ENCODE data around the gene PIP4K2C.
"Not testable (repeated sequence)": the region's sequence is repeated elsewhere in the genome, so short reads cannot be mapped to it uniquely, and the experiment has no call there.

Gene PIP4K2C

GRCh38 chr12:57552306-57552651 lies 38.7 kb upstream of the PIP4K2C start:
- TF ChIP-seq, protein P1, sequence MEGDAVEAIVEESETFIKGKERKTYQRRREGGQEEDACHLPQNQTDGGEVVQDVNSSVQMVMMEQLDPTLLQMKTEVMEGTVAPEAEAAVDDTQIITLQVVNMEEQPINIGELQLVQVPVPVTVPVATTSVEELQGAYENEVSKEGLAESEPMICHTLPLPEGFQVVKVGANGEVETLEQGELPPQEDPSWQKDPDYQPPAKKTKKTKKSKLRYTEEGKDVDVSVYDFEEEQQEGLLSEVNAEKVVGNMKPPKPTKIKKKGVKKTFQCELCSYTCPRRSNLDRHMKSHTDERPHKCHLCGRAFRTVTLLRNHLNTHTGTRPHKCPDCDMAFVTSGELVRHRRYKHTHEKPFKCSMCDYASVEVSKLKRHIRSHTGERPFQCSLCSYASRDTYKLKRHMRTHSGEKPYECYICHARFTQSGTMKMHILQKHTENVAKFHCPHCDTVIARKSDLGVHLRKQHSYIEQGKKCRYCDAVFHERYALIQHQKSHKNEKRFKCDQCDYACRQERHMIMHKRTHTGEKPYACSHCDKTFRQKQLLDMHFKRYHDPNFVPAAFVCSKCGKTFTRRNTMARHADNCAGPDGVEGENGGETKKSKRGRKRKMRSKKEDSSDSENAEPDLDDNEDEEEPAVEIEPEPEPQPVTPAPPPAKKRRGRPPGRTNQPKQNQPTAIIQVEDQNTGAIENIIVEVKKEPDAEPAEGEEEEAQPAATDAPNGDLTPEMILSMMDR (IDR thresholded peaks at IDR 0.05; ENCODE audit: low read depth, low read length), result no peak
- DNase-seq (ENCODE audit: extremely low read depth, low read depth), result no peak

- DNase-seq (ENCODE audit: extremely low read depth, low read depth), result no peak
- TF ChIP-seq, protein P1 (IDR thresholded peaks at IDR 0.05; ENCODE audit: low read depth, low read length), result no peak
These were observed 38.1 kb upstream of the PIP4K2C start for GRCh38 chr12:57552835-57553313.

DNA sequence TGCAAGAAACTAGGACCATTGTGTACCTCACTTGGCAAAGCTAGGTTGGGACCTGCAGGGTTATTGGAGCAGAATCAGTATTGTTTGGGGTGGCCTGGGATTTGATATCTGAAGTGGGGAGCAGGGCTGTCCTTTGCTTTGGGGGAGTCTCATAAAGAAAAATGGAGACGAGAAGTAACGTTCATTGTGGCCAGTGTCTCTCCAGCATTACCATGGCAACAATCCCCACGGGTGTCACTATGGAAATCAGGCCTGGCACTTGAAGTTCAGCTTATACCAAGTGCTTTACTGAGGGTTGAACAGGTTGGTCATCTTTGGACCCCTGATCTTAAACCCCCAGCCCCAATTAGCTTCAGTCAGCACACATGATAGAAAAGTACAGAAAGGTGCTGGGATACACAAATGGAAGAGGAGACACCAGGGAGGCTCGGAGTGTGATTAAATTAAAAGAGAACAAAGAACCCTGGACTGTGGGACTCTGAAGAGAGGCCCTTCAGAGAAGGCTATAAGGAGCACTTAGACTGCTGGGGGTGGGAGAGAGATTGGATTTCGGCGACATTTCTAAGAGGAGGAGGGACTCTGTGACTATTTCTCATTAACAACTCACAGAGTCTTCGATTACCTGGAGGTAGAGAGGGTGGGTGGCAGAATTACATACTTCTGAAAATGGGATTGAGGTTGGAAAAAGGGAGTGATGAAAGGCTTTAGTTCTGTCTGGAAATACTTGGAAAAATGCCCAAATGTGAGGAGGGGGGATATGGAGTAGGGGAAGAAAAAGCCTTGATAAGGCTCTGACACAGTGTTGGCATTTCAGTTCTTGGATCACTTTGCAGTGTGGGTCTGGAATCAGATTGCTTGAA lies 37.4 kb upstream of the PIP4K2C start:
- DNase-seq (ENCODE audit: extremely low read depth, low read depth), result no peak
- TF ChIP-seq, protein P1 (IDR thresholded peaks at IDR 0.05; ENCODE audit: low read depth, low read length), result no peak

GRCh38 chr12:57554453-57554852 lies 36.5 kb upstream of the PIP4K2C start:
- TF ChIP-seq, protein P1 (IDR thresholded peaks at IDR 0.05; ENCODE audit: low read depth, low read length), result no peak
- DNase-seq (ENCODE audit: extremely low read depth, low read depth), result no peak

- TF ChIP-seq, protein P1 (IDR thresholded peaks at IDR 0.05; ENCODE audit: low read depth, low read length), result no peak
- DNase-seq (ENCODE audit: extremely low read depth, low read depth), result no peak
These were observed 36.1 kb upstream of the PIP4K2C start for GRCh38 chr12:57554897-57555296.

- DNase-seq (ENCODE audit: extremely low read depth, low read depth), result no peak
- TF ChIP-seq, protein P1 (IDR thresholded peaks at IDR 0.05; ENCODE audit: low read depth, low read length), result no peak
These were observed 32.1 kb upstream of the PIP4K2C start for GRCh38 chr12:57558864-57559263.

GRCh38 chr12:57560516-57560915 lies 30.5 kb upstream of the PIP4K2C start:
- no peak for DNase-seq (ENCODE audit: extremely low read depth, low read depth)
- TF ChIP-seq, protein P1 (IDR thresholded peaks at IDR 0.05; ENCODE audit: low read depth, low read length), result no peak

DNA sequence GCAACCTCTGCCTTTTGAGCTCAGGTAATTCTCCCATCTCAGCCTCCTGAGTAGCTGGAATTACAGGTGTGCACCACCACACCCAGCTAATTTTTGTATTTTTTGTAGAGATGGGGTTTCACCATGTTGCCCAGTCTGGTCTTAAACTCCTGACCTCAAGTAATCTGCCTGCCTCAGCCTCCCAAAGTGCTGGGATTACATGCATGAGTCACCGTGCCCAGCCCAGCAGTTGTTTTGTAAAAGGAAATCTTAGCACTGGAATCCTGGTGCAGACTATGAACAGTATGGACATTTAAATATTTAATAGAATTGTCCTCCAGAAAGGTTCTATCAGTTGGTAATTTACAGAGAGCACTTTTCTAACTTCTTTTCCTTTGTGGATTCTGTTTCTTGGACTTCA lies 29.9 kb upstream of the PIP4K2C start:
- not testable (repeated sequence) for DNase-seq (ENCODE audit: extremely low read depth, low read depth)

All from AG09319 (cell line).